IPS DF 4.7 (cell line): ENCODE results near the gene COX19.

Experiments used
- DNase-seq: peaks from one replicate; pipeline ENCODE4 v3.0.0-alpha.2; 2013; ENCODE audit warnings: low spot score; ENCODE audit errors: extremely low read depth

COX19 gene

DNA sequence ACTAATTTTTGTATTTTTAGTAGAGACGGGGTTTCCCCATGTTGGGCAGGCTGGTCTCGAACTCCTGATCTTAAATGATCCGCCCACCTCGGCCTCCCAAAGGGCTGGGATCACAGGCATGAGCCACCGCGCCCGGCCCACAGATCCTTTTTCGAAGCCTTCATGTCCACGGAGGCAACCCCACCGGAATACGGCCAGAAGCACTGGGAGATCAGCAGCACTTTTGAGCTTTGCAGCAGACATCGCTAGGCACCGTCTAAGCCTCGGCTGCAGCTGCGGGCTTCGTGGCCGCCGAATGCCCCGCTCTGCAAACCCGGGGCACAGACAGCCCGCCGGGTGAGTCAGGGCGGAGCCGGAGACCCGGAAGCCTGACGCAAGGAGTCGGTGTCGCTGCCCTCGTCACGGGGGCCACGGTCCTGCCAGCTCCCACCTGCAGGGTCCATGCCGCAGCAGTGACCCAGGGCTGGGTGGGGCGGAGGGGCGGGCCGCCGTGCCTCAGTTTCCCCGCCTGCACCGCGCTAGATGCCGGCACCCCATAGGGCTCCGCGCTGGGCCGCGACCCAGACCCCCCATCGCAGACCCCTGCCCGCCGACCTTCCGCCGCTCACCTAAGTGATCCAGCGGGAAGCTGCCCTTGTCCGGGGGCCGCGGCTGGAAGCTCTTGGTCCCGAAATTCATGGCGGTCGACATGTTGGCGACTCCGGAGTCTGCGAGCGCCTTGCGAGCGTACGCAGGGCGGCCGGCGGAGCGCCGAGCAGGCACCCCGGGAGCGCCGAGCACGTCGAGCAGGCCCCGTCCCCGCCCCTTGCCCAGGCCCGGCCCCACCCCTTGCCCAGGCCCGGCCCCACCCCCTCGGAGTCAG lies at the start of gene COX19:
TSS of gene COX19 (minus strand) at position 730 of the 862 bp plus-strand sequence. CDS start at position 690, 40 bp downstream.
- no peak for DNase-seq

DNA sequence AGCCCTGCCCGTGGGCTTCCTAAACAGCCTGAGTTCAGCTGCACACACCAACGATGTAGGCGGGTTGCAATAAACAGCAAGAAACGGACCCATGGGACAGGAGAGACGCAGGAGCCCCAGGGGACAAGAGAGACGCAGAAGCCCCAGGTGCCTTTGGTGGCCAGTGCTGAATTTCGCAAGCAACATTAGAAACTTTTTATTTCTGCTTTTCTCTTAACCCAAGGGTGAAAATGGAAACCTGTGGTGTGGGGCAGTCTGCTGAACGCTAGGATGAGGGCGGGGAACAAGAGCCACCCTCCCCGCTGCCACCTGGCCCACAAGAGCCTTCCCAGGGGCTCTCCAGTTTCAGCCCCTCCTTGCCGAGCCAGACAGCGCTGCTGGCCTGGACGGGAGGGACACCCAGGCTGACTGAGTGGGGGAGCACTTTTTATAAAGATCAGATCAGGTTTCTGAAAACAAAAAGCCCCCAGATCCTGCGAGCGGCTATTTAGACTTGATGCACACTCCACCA lies 49.0 kb upstream of the COX19 start:
- DNase-seq: no peak

DNA sequence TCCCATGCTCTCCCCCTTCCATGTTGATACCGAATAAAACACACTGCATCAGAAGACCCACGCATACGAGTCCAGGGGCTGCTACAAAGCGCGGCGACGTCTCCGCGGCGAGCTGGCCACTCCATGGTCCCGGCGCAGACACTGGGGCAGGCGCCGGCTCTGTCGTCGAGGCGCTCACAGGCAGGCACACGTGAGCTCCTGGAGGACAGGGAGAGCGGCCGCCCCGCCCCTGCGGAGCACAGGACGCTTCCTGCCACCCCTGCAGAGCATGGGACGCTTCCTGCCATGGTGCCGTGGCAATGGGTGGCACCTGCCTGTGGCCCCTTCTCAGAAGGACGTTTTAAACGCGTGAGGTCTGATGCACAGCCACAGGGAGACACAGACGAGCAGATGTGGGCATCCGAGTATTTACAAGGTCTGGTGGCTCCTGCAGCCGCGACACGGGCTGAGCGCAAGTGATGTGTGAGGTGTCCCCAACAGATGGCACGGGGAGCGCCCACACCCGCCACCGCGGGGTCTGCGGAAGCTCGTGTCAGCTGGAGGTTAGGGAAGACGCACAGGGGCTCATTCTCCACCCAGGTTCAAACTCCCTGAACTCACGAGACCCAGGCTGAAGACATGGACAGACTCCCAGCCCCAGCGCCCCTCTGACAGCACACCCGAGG lies 47.6 kb upstream of the COX19 start:
- DNase-seq: no peak

DNA sequence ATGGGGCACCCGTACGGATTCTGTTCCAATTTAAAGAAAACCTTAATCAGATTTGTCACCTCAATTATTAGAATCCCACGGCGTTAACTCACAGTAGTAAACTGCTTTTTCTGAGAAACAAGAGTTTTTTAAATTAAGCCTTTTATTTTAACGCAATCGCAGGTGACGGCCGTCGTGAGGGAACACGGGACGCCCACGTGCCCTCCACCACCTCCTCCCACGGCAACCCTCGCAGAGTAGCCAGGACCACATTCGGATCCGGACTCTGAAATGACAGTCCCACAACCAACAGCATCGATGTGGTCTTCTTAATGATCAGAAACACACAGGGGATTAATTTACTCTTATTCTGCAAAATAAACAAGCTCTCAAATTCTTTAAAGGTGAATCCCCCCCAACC lies 47.0 kb upstream of the COX19 start:
- DNase-seq: no peak

DNA sequence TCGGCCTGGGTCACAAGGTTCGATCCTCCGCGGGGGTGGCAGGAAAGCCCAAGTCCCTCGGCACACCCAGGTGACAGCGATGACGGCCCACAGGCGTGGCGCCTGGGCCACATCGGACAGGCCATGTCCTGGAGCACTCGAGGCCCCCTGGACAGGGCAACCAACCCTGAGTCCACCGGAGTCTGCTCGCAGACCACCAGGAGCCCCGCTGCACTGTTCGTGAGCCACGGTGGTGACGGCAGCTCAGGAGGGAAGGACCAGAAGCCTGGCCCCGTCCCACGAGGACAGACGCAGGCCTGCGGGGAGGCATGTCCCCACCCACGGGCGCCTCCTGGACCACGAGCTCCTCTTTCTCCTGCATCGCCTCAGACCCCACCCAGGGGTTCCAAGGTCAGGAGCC lies 46.6 kb upstream of the COX19 start:
- DNase-seq: no peak

DNA sequence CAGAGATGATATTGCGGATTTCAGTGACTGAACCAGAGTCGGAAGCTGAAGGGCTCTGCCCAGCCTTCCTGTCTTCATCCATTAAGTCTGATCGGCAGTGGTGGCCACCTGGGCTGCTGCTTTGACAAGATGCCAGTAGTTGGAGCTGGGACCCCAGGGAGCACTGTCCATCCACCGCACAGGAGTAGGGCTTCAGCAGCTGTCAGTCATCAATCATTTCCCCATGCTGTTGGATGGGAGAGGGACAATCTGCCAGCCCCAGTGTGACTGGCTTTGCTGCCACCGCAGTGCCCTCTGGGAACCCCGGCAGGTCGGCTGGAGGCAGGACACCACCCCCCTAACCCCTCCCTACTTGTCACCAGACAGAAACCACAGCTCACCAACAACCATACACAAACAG lies 46.0 kb upstream of the COX19 start:
- no peak for DNase-seq

- DNase-seq: no peak
Observed at GRCh38 chr7:1020849-1021251, 45.5 kb upstream of the COX19 start.

- no peak for DNase-seq
Observed at GRCh38 chr7:1019789-1020610, 44.7 kb upstream of the COX19 start.

DNA sequence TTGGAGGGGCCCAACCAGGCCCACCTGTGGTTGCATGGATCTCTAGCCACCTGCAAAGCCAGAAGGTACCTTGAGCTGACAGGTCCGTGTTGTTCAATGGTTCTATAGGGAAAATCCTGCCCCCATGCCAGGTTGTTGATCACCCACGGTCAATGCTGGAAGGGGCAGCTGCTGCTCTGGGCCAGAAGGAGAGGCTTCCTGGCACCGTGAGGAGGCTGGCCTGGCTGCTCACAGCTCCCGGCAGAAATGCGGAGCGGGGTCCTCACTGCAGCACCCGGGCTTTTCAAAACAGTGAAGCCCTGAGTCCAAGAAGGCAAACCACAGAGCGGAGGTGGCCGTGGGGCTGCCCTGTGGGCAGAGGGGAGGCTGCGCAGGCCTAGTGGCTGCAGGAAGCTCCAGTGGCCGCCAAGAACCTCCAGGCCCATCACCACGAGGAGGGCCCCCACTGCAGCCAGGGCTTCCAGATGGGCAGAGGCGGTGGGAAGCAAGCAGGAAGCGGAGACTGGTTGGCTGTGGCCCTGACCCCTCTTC lies 44.0 kb upstream of the COX19 start:
- no peak for DNase-seq

GRCh38 chr7:1018334-1018695 lies 43.0 kb upstream of the COX19 start:
- no peak for DNase-seq

- DNase-seq: no peak
Observed at GRCh38 chr7:1017586-1018333, 42.4 kb upstream of the COX19 start.

- no peak for DNase-seq
Observed at GRCh38 chr7:1016577-1017531, 41.5 kb upstream of the COX19 start.

- no peak for DNase-seq
Observed at GRCh38 chr7:1015196-1016121, 40.1 kb upstream of the COX19 start.

GRCh38 chr7:1014681-1015080 lies 39.3 kb upstream of the COX19 start:
- no peak for DNase-seq

- no peak for DNase-seq
Observed at GRCh38 chr7:1013581-1013980, 38.2 kb upstream of the COX19 start.

- DNase-seq: no peak
Observed at GRCh38 chr7:1012716-1013095, 37.4 kb upstream of the COX19 start.

- no peak for DNase-seq
Observed at GRCh38 chr7:1012004-1012715, 36.8 kb upstream of the COX19 start.
